Measurements from ENCODE around the gene SHKBP1.

Gene SHKBP1

DNA sequence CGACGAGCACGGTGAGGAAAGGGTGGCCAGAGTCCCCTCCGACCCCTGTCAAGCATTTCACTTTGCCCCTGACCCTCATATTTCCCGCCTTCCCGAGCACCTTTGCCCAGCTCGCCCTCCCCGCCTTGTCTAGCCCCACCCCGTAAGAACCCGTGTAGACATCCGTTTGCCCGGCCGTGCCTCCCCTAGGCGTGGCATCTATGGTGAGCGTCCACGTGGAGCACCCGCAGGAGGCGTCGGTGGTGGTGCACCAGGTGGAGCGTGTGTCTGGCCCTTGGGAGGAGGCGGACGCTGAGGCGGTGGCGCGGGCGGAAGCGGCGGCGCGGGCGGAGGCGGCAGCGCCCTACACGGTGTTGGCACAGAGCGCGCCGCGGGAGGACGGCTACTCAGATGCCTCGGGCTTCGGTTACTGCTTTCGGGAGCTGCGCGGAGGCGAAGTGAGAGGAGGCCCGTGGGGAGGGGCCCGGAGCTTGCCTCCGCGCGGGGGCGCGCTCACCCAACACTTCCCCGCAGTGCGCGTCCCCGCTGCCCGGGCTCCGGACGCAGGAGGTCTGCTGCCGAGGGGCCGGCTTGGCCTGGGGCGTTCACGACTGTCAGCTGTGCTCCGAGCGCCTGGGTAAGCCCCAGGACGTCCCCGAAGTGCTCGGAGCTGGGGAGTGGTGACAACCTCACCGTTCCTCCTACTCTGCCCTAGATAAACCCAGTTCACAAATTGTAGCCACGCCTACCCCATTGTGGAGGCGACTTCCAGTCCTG lies 28.7 kb downstream of the SHKBP1 start:
- ATAC-seq = peak; percentile 39
- TF ChIP-seq, protein P1, sequence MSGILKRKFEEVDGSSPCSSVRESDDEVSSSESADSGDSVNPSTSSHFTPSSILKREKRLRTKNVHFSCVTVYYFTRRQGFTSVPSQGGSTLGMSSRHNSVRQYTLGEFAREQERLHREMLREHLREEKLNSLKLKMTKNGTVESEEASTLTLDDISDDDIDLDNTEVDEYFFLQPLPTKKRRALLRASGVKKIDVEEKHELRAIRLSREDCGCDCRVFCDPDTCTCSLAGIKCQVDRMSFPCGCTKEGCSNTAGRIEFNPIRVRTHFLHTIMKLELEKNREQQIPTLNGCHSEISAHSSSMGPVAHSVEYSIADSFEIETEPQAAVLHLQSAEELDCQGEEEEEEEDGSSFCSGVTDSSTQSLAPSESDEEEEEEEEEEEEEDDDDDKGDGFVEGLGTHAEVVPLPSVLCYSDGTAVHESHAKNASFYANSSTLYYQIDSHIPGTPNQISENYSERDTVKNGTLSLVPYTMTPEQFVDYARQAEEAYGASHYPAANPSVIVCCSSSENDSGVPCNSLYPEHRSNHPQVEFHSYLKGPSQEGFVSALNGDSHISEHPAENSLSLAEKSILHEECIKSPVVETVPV (CRISPR knock-in tag; IDR thresholded peaks at IDR 0.05) = no peak
- no peak for TF ChIP-seq BACH2 (CRISPR knock-in tag; IDR thresholded peaks at IDR 0.05; ENCODE audit: borderline replicate concordance)
- no peak for TF ChIP-seq TCF4 (CRISPR knock-in tag; IDR thresholded peaks at IDR 0.05; ENCODE audit: borderline replicate concordance)
- no peak for TF ChIP-seq GLIS3 (CRISPR knock-in tag; IDR thresholded peaks at IDR 0.05)
- TF ChIP-seq OSR1 (CRISPR knock-in tag; IDR thresholded peaks at IDR 0.05) = no peak
- TF ChIP-seq ZFP3 (CRISPR knock-in tag; IDR thresholded peaks at IDR 0.05) = no peak
- no peak for TF ChIP-seq SNAI2 (CRISPR knock-in tag; IDR thresholded peaks at IDR 0.05)

DNA sequence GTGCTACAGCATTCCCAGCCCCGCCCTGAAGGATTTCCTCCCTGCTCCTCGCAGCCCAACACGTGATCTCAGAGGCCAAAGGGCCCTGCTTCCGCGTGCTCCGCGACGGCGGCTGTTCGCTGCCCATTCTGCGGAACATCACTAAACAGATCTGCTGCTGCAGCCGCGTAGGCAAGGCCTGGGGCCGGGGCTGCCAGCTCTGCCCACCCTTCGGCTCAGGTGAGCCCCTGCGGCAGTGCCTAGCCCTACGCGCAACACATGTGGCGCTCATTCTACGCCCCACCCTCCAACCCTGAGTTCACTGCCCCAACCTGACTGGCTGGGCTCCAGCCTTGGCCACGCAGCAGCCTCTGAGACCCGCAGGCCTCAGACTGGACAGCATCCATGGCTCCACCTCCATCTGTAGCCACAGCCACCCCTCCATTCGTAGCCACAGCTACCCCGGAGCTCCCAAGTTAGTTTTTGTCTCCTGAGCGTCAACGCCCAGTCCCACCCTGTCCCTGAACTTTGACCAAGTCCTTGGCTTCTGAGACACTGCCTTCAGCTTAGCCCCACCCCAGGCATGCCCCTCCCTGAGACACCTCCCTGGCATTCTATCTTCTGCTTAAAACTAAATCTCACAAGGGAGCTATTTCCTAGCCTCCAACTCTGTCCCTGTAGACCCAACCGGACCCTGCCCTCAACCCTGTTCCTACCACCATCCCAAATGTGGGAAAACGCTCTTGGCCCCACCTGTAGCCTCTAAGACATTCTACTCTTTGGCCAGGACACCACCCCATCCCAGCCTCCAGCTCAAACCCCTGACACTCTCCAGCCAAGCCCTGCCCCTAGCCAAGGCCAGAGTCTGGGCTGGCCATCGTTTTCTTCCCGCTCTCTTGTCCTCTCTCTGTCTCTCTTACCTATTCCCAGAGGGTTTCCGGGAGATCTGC lies 30.9 kb downstream of the SHKBP1 start:
- TF ChIP-seq, protein P2, sequence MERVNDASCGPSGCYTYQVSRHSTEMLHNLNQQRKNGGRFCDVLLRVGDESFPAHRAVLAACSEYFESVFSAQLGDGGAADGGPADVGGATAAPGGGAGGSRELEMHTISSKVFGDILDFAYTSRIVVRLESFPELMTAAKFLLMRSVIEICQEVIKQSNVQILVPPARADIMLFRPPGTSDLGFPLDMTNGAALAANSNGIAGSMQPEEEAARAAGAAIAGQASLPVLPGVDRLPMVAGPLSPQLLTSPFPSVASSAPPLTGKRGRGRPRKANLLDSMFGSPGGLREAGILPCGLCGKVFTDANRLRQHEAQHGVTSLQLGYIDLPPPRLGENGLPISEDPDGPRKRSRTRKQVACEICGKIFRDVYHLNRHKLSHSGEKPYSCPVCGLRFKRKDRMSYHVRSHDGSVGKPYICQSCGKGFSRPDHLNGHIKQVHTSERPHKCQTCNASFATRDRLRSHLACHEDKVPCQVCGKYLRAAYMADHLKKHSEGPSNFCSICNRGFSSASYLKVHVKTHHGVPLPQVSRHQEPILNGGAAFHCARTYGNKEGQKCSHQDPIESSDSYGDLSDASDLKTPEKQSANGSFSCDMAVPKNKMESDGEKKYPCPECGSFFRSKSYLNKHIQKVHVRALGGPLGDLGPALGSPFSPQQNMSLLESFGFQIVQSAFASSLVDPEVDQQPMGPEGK (CRISPR knock-in tag; IDR thresholded peaks at IDR 0.05; ENCODE audit: borderline replicate concordance) = no peak
- TF ChIP-seq CSDC2 (CRISPR knock-in tag; IDR thresholded peaks at IDR 0.05) = no peak
- no peak for TF ChIP-seq OSR1 (CRISPR knock-in tag; IDR thresholded peaks at IDR 0.05)
- TF ChIP-seq, protein P1 (CRISPR knock-in tag; IDR thresholded peaks at IDR 0.05) = no peak
- TF ChIP-seq ARNTL (CRISPR knock-in tag; IDR thresholded peaks at IDR 0.05; ENCODE audit: borderline replicate concordance, low read depth) = no peak
- no peak for TF ChIP-seq GLIS3 (CRISPR knock-in tag; IDR thresholded peaks at IDR 0.05)
- no peak for TF ChIP-seq ZNF565 (CRISPR knock-in tag; conservative IDR thresholded peaks at IDR 0.05; ENCODE audit: low read depth)
- TF ChIP-seq, protein P3, sequence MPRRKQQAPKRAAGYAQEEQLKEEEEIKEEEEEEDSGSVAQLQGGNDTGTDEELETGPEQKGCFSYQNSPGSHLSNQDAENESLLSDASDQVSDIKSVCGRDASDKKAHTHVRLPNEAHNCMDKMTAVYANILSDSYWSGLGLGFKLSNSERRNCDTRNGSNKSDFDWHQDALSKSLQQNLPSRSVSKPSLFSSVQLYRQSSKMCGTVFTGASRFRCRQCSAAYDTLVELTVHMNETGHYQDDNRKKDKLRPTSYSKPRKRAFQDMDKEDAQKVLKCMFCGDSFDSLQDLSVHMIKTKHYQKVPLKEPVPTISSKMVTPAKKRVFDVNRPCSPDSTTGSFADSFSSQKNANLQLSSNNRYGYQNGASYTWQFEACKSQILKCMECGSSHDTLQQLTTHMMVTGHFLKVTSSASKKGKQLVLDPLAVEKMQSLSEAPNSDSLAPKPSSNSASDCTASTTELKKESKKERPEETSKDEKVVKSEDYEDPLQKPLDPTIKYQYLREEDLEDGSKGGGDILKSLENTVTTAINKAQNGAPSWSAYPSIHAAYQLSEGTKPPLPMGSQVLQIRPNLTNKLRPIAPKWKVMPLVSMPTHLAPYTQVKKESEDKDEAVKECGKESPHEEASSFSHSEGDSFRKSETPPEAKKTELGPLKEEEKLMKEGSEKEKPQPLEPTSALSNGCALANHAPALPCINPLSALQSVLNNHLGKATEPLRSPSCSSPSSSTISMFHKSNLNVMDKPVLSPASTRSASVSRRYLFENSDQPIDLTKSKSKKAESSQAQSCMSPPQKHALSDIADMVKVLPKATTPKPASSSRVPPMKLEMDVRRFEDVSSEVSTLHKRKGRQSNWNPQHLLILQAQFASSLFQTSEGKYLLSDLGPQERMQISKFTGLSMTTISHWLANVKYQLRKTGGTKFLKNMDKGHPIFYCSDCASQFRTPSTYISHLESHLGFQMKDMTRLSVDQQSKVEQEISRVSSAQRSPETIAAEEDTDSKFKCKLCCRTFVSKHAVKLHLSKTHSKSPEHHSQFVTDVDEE (CRISPR knock-in tag; IDR thresholded peaks at IDR 0.05) = no peak
- TF ChIP-seq, protein P4, sequence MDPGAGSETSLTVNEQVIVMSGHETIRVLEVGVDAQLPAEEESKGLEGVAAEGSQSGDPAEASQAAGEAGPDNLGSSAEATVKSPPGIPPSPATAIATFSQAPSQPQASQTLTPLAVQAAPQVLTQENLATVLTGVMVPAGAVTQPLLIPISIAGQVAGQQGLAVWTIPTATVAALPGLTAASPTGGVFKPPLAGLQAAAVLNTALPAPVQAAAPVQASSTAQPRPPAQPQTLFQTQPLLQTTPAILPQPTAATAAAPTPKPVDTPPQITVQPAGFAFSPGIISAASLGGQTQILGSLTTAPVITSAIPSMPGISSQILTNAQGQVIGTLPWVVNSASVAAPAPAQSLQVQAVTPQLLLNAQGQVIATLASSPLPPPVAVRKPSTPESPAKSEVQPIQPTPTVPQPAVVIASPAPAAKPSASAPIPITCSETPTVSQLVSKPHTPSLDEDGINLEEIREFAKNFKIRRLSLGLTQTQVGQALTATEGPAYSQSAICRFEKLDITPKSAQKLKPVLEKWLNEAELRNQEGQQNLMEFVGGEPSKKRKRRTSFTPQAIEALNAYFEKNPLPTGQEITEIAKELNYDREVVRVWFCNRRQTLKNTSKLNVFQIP (CRISPR knock-in tag; IDR thresholded peaks at IDR 0.05; ENCODE audit: borderline replicate concordance, low read depth) = no peak
- no peak for TF ChIP-seq ZFP3 (CRISPR knock-in tag; IDR thresholded peaks at IDR 0.05)
- TF ChIP-seq PPARA (CRISPR knock-in tag; IDR thresholded peaks at IDR 0.05; ENCODE audit: borderline replicate concordance) = no peak
- no peak for TF ChIP-seq RARB (CRISPR knock-in tag; IDR thresholded peaks at IDR 0.05)
- TF ChIP-seq ZNF70 (CRISPR knock-in tag; IDR thresholded peaks at IDR 0.05) = no peak
- no peak for TF ChIP-seq BACH2 (CRISPR knock-in tag; IDR thresholded peaks at IDR 0.05; ENCODE audit: borderline replicate concordance)
- ATAC-seq = no peak

DNA sequence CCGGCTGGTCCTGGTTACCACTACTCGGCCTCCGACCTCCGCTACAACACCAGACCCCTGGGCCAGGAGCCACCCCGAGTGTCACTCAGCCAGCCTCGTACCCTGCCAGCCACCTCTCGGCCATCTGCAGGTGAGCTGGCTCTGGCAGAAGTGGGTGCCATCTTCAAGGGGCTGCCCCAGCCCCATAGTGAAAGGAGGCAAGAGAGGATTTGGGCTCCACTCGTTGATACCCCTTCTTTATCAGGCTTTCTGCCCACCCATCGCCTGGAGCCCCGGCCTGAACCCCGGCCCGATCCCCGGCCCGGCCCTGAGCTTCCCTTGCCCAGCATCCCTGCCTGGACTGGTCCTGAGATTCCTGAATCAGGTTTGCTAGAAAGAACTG lies 31.6 kb downstream of the SHKBP1 start:
- no peak for ATAC-seq

More for the DNA sequence above, 31.6 kb downstream of the SHKBP1 start:
- TF ChIP-seq OSR1 (CRISPR knock-in tag; IDR thresholded peaks at IDR 0.05) (no peak), ZNF8 (CRISPR knock-in tag; IDR thresholded peaks at IDR 0.05) (no peak), SNAI2 (CRISPR knock-in tag; IDR thresholded peaks at IDR 0.05) (no peak), ZNF565 (CRISPR knock-in tag; conservative IDR thresholded peaks at IDR 0.05; ENCODE audit: low read depth) (no peak), CSDC2 (CRISPR knock-in tag; IDR thresholded peaks at IDR 0.05) (no peak)
- TF ChIP-seq, protein P3 (CRISPR knock-in tag; IDR thresholded peaks at IDR 0.05) = no peak
- TF ChIP-seq, protein P5, sequence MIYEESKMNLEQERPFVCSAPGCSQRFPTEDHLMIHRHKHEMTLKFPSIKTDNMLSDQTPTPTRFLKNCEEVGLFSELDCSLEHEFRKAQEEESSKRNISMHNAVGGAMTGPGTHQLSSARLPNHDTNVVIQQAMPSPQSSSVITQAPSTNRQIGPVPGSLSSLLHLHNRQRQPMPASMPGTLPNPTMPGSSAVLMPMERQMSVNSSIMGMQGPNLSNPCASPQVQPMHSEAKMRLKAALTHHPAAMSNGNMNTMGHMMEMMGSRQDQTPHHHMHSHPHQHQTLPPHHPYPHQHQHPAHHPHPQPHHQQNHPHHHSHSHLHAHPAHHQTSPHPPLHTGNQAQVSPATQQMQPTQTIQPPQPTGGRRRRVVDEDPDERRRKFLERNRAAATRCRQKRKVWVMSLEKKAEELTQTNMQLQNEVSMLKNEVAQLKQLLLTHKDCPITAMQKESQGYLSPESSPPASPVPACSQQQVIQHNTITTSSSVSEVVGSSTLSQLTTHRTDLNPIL (CRISPR knock-in tag; IDR thresholded peaks at IDR 0.05; ENCODE audit: low read depth) = no peak

Data from SK-N-SH treated with all-trans-retinoic acid at 6 μM for 48 hours (cell line).